ENCODE data around the gene TMC4. TPM values are rescaled to one million over a fixed set of nuclear protein-coding genes. Genes with fewer than 3 reads are reported as not detected.

The TMC4 gene
- total and polyA plus RNA-seq, 2 experiments from 2014 or later, result 2.3 to 7.8 TPM

DNA sequence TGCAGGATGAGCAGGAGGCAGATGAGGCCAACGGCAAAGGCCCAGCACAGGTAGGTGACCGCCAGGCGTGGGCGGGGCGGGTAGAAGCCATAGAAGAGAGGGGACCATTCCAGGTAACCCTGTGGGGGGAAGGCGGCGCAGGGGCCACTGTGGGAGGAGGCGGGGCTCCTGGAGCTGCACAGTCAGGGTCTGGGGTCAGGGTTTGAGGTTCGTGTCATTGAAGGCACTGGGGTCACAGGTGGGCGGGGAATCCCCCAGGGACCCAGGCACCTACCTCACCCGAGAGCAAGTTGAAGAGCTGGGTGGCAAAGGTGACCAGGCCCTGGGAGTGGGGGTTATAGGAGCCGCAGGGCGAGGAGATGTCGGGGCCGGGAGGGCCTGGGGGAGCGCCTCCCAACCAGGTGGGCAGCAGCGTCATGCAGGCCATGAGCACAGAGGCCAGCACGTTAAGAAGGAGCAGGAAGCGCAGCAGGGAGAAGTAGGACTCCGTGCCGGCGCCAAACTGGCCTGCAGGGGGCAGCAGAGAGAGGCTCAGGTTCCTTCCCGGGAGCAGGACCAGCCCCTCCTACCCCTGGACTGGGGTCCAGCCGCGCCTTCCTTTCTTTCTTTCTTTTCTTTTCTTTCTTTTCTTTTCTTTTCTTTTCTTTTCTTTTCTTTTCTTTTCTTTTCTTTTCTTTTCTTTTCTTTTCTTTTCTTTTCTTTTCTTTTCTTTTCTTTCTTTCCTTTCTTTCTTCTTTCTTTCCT is 4.6 kb downstream of the TMC4 start:
- H3K9me3 Mint-ChIP-seq, result no peaks in the 10 kb centered on the region; the same call in 1 of the 3 replicates
- no peaks in the 10 kb centered on the region for H3K79me2 ChIP-seq (replicated peaks; ENCODE audit: insufficient read depth)
- H3K4me3 Mint-ChIP-seq, result no peak overlapping the region
- peak overlapping the region; percentile 71 for H3K4me2 ChIP-seq
- peak; percentile 97 for DNase-seq (ENCODE audit: low spot score)
- no peak overlapping the region for H3K27ac ChIP-seq (ENCODE audit: low read depth)
- H4K20me1 ChIP-seq (replicated peaks; ENCODE audit: insufficient read depth), result no peaks in the 10 kb centered on the region
- peak overlapping the region; percentile 45; the same call in 1 of the 2 replicates for H3K4me3 ChIP-seq
- 0 out of 2 replicates have a peak overlapping the region, but pooled peaks have one; percentile 78 for H2AFZ ChIP-seq
- no peak for TF ChIP-seq ZNF331 (CRISPR knock-in tag; IDR thresholded peaks at IDR 0.05; ENCODE audit: low read depth)
- TF ChIP-seq, protein P1, sequence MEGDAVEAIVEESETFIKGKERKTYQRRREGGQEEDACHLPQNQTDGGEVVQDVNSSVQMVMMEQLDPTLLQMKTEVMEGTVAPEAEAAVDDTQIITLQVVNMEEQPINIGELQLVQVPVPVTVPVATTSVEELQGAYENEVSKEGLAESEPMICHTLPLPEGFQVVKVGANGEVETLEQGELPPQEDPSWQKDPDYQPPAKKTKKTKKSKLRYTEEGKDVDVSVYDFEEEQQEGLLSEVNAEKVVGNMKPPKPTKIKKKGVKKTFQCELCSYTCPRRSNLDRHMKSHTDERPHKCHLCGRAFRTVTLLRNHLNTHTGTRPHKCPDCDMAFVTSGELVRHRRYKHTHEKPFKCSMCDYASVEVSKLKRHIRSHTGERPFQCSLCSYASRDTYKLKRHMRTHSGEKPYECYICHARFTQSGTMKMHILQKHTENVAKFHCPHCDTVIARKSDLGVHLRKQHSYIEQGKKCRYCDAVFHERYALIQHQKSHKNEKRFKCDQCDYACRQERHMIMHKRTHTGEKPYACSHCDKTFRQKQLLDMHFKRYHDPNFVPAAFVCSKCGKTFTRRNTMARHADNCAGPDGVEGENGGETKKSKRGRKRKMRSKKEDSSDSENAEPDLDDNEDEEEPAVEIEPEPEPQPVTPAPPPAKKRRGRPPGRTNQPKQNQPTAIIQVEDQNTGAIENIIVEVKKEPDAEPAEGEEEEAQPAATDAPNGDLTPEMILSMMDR (conservative IDR thresholded peaks at IDR 0.05; ENCODE audit: low read depth in 2 of 2), result peak; percentile 79 to 89
- H3F3A ChIP-seq (replicated peaks; ENCODE audit: low read depth), result peaks cover 14% of the 10 kb centered on the region
- no peaks in the 10 kb centered on the region for H3K36me3 ChIP-seq (ENCODE audit: insufficient read depth)
- H3K36me3 Mint-ChIP-seq (ENCODE audit: low read depth), result no peaks in the 10 kb centered on the region; the same call in 2 of the 3 replicates
- peak; percentile 54 for ATAC-seq
- H3K27me3 Mint-ChIP-seq (ENCODE audit: insufficient read depth, low read depth, poor library complexity), result peaks cover 31% of the 10 kb centered on the region
- no peaks in the 10 kb centered on the region; the same call in 1 of the 2 replicates for H3K4me1 ChIP-seq (ENCODE audit: insufficient read depth)
- H3K27me3 ChIP-seq (ENCODE audit: insufficient read depth), result peaks cover 3% of the 10 kb centered on the region; the same call in 1 of the 2 replicates
- no peak overlapping the region for H3K27ac Mint-ChIP-seq
- H3K4me1 Mint-ChIP-seq, result peaks cover 22% of the 10 kb centered on the region
- no peaks in the 10 kb centered on the region for H3K9me2 ChIP-seq (ENCODE audit: insufficient read depth)

DNA sequence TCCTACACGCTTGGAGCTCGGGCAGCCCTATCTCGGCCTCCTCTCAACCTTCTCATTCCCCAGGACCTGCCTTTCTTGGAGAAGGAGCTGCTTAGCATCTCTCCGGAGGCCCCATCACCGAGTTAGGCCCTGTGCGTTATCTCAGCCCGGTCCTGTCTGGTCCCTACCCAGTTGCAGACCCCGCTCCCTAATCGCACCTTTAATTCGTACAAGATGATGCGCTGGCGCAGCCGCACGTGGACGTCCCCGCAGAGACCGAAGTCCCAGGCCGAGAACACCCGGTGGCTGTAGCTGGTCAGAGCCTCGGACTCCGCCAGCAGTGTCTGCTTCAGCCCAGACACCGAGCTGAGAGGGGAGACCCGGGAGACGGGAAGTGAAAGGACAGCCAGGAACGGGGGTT is 7.7 kb downstream of the TMC4 start:
- Histone ChIP-seq H4K20me1 (replicated peaks; ENCODE audit: insufficient read depth) (peaks cover 2% of the 10 kb centered on the region; the same call in 1 of the 2 replicates), H3K27ac (ENCODE audit: low read depth) (no peak overlapping the region), H3K36me3 (ENCODE audit: insufficient read depth) (no peaks in the 10 kb centered on the region), H3K27me3 (ENCODE audit: insufficient read depth) (peaks cover 7% of the 10 kb centered on the region; the same call in 1 of the 2 replicates), H2AFZ (no peak overlapping the region), H3F3A (replicated peaks; ENCODE audit: low read depth) (peaks cover 22% of the 10 kb centered on the region), H3K4me3 (no peak overlapping the region), H3K79me2 (replicated peaks; ENCODE audit: insufficient read depth) (no peaks in the 10 kb centered on the region), H3K9me2 (ENCODE audit: insufficient read depth) (no peaks in the 10 kb centered on the region), H3K4me1 (ENCODE audit: insufficient read depth) (peaks cover 5% of the 10 kb centered on the region; the same call in 1 of the 2 replicates), H3K4me2 (no peak overlapping the region)
- Mint-ChIP-seq H3K27me3 (ENCODE audit: insufficient read depth, low read depth, poor library complexity) (peaks cover 41% of the 10 kb centered on the region), H3K27ac (no peak overlapping the region), H3K4me3 (no peak overlapping the region; the same call in 2 of the 3 replicates), H3K36me3 (ENCODE audit: low read depth) (no peaks in the 10 kb centered on the region), H3K9me3 (no peaks in the 10 kb centered on the region; the same call in 2 of the 3 replicates), H3K4me1 (peaks cover 30% of the 10 kb centered on the region)
- no peak for ATAC-seq
- peak; percentile 17 for DNase-seq (ENCODE audit: low spot score)
- TF ChIP-seq, protein P2, sequence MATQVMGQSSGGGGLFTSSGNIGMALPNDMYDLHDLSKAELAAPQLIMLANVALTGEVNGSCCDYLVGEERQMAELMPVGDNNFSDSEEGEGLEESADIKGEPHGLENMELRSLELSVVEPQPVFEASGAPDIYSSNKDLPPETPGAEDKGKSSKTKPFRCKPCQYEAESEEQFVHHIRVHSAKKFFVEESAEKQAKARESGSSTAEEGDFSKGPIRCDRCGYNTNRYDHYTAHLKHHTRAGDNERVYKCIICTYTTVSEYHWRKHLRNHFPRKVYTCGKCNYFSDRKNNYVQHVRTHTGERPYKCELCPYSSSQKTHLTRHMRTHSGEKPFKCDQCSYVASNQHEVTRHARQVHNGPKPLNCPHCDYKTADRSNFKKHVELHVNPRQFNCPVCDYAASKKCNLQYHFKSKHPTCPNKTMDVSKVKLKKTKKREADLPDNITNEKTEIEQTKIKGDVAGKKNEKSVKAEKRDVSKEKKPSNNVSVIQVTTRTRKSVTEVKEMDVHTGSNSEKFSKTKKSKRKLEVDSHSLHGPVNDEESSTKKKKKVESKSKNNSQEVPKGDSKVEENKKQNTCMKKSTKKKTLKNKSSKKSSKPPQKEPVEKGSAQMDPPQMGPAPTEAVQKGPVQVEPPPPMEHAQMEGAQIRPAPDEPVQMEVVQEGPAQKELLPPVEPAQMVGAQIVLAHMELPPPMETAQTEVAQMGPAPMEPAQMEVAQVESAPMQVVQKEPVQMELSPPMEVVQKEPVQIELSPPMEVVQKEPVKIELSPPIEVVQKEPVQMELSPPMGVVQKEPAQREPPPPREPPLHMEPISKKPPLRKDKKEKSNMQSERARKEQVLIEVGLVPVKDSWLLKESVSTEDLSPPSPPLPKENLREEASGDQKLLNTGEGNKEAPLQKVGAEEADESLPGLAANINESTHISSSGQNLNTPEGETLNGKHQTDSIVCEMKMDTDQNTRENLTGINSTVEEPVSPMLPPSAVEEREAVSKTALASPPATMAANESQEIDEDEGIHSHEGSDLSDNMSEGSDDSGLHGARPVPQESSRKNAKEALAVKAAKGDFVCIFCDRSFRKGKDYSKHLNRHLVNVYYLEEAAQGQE (IDR thresholded peaks at IDR 0.05; ENCODE audit: unreplicated experiment), result no peak
- TF ChIP-seq CREB1 (CRISPR knock-in tag; IDR thresholded peaks at IDR 0.05; ENCODE audit: low read depth), result no peak
- TF ChIP-seq ZNF331 (CRISPR knock-in tag; IDR thresholded peaks at IDR 0.05; ENCODE audit: low read depth), result no peak
- no peak for TF ChIP-seq ZNF114 (CRISPR knock-in tag; IDR thresholded peaks at IDR 0.05)
- no peak for TF ChIP-seq STAT1 (IDR thresholded peaks at IDR 0.05; ENCODE audit: unreplicated experiment)
- no peak for TF ChIP-seq NANOG (IDR thresholded peaks at IDR 0.05; ENCODE audit: borderline replicate concordance)
- no peak for TF ChIP-seq EZH2phosphoT487 (IDR thresholded peaks at IDR 0.05; ENCODE audit: unreplicated experiment)
- TF ChIP-seq, protein P1 (conservative IDR thresholded peaks at IDR 0.05; ENCODE audit: low read depth in 2 of 2), result no peak
